HEK293 (cell line): Measurements from ENCODE around the gene BRAT1.

ENCODE experiments used
- CTCF ChIA-PET: fragments of 350-600 bp; formaldehyde crosslinking; extraction: SDS; loops from one replicate; lab custom pipeline; 2021; ENCODE audit warnings: antibody characterized with exemption; lab: Yijun Ruan, JAX
- POLR2A ChIA-PET: fragments of 300-600 bp; formaldehyde crosslinking; extraction: SDS; loops from one replicate; lab custom pipeline; 2020; ENCODE audit warnings: antibody characterized with exemption, inconsistent platforms; lab: Yijun Ruan, JAX
- H3K27ac ChIP-seq: fragments of 200-500 bp; sonication (Bioruptor generic); 2 replicates; pipeline ENCODE4 v1.5.1; 2014; ENCODE audit warnings: low read depth, low read length, control low read depth, inconsistent platforms; ENCODE audit errors: extremely low read depth
- H3K36me3 ChIP-seq, 2 experiments: fragments of 200-500 bp in 1 of 2; sonication (Bioruptor generic) in 1 of 2; 1 replicate in 1 of 2; 2 replicates in 1 of 2; pipeline ENCODE4 v1.5.1; 2014 to 2017; ENCODE audit warnings: inconsistent platforms in 2 of 2, low read length in 2 of 2; ENCODE audit not compliant: control insufficient read depth in 2 of 2, insufficient read depth in 1 of 2
- H3K4me1 ChIP-seq: fragments of 200-500 bp; sonication (Bioruptor generic); 2 replicates; pipeline ENCODE4 v1.5.1; 2014; ENCODE audit warnings: mild to moderate bottlenecking, low read length, inconsistent platforms; ENCODE audit not compliant: control insufficient read depth, insufficient read depth
- H3K4me3 ChIP-seq: 2 replicates; pipeline ENCODE4 v1.5.1; 2011; ENCODE audit warnings: low read depth, mild to moderate bottlenecking, control low read depth, low read length, moderate library complexity
- H3K9me3 ChIP-seq: fragments of 200-500 bp; sonication (Bioruptor generic); 2 replicates; pipeline ENCODE4 v1.5.1; 2014; ENCODE audit warnings: low read depth, low read length, inconsistent platforms; ENCODE audit not compliant: control insufficient read depth, insufficient read depth
- GLI2 ChIP-seq: fragments of 450-650 bp; formaldehyde crosslinking; IDR thresholded peaks from 2 replicates; pipeline ENCODE4; 2017; ENCODE audit warnings: missing biosample characterization, missing genetic modification characterization, low read depth, borderline replicate concordance
- GLIS1 ChIP-seq: fragments of 450-650 bp; formaldehyde crosslinking; IDR thresholded peaks from 2 replicates; pipeline ENCODE4 v1.5.1; 2016; ENCODE audit warnings: missing biosample characterization, missing genetic modification characterization
- GLIS2 ChIP-seq: fragments of 450-650 bp; formaldehyde crosslinking; IDR thresholded peaks from 2 replicates; pipeline ENCODE4 v1.5.1; 2016; ENCODE audit warnings: missing biosample characterization, missing genetic modification characterization
- HOXC10 ChIP-seq: sonication (generic); formaldehyde crosslinking; IDR thresholded peaks from 2 replicates; pipeline ENCODE4 v1.8.1; 2023; ENCODE audit warnings: mild to moderate bottlenecking, missing genetic modification reagents
- MEIS1 ChIP-seq: sonication (generic); formaldehyde crosslinking; IDR thresholded peaks from 2 replicates; pipeline ENCODE4 v1.8.1; 2022; ENCODE audit warnings: missing genetic modification reagents, mild to moderate bottlenecking, borderline replicate concordance
- PRDM1 ChIP-seq: fragments of 450-650 bp; formaldehyde crosslinking; IDR thresholded peaks from 2 replicates; pipeline ENCODE4; 2016; ENCODE audit warnings: missing biosample characterization, missing genetic modification characterization
- YY1 ChIP-seq: fragments of 450-650 bp; formaldehyde crosslinking; IDR thresholded peaks from 2 replicates; pipeline ENCODE4 v1.5.1; 2018; ENCODE audit warnings: missing biosample characterization, missing genetic modification characterization
- ZBTB1 ChIP-seq: fragments of 450-650 bp; formaldehyde crosslinking; IDR thresholded peaks from 2 replicates; pipeline ENCODE4 v1.5.1; 2016; ENCODE audit warnings: missing biosample characterization, missing genetic modification characterization
- ZEB2 ChIP-seq: fragments of 450-650 bp; formaldehyde crosslinking; IDR thresholded peaks from 2 replicates; pipeline ENCODE4 v1.5.1; 2016; ENCODE audit warnings: missing biosample characterization, missing genetic modification characterization
- ZFP37 ChIP-seq: fragments of 450-650 bp; formaldehyde crosslinking; IDR thresholded peaks from 2 replicates; pipeline ENCODE4 v1.5.1; 2016; ENCODE audit warnings: missing biosample characterization, missing genetic modification characterization
- ZIC2 ChIP-seq: fragments of 450-650 bp; formaldehyde crosslinking; IDR thresholded peaks from 2 replicates; pipeline ENCODE4 v1.5.1; 2016; ENCODE audit warnings: missing biosample characterization, missing genetic modification characterization
- ZNF174 ChIP-seq: fragments of 450-650 bp; formaldehyde crosslinking; IDR thresholded peaks from 2 replicates; pipeline ENCODE4 v1.5.0; 2017; ENCODE audit warnings: missing biosample characterization, mild to moderate bottlenecking, missing genetic modification characterization
- ZNF350 ChIP-seq: fragments of 450-650 bp; formaldehyde crosslinking; IDR thresholded peaks from 2 replicates; pipeline ENCODE4 v1.5.0; 2017; ENCODE audit warnings: missing biosample characterization, mild to moderate bottlenecking, missing genetic modification characterization
- ZNF600 ChIP-seq: fragments of 450-650 bp; formaldehyde crosslinking; IDR thresholded peaks from 2 replicates; pipeline ENCODE4 v1.5.1; 2016; ENCODE audit warnings: missing biosample characterization, missing genetic modification characterization
- ZNF792 ChIP-seq: fragments of 450-650 bp; formaldehyde crosslinking; IDR thresholded peaks from 2 replicates; pipeline ENCODE4 v1.5.1; 2016; ENCODE audit warnings: missing biosample characterization, missing genetic modification characterization
- ZNF837 ChIP-seq: fragments of 450-650 bp; formaldehyde crosslinking; IDR thresholded peaks from 2 replicates; pipeline ENCODE4 v1.5.1; 2016; ENCODE audit warnings: missing biosample characterization, missing genetic modification characterization
- TF ChIP-seq, protein P1 (sequence below): sonication (generic); formaldehyde crosslinking; IDR thresholded peaks from 2 replicates; pipeline ENCODE4 v1.8.1; 2022; ENCODE audit warnings: mild to moderate bottlenecking, moderate library complexity, missing genetic modification reagents
- TF ChIP-seq, protein P2 (sequence below): fragments of 450-650 bp; formaldehyde crosslinking; IDR thresholded peaks from 2 replicates; pipeline ENCODE4 v1.5.1; 2016; ENCODE audit warnings: missing biosample characterization, missing genetic modification characterization
- TF ChIP-seq, protein P3 (sequence below): fragments of 450-650 bp; formaldehyde crosslinking; IDR thresholded peaks from 2 replicates; pipeline ENCODE4 v1.5.1; 2016; ENCODE audit warnings: missing biosample characterization, missing genetic modification characterization
- TF ChIP-seq, protein P4 (sequence below): fragments of 450-650 bp; formaldehyde crosslinking; conservative IDR thresholded peaks from 2 replicates; pipeline ENCODE4 v1.5.1; 2016; ENCODE audit warnings: low read depth, missing biosample characterization, missing genetic modification characterization
- TF ChIP-seq, protein P5 (sequence below): fragments of 450-650 bp; formaldehyde crosslinking; conservative IDR thresholded peaks from 2 replicates; pipeline ENCODE4 v1.5.1; 2016; ENCODE audit warnings: low read depth, missing biosample characterization, missing genetic modification characterization

BRAT1 gene

DNA sequence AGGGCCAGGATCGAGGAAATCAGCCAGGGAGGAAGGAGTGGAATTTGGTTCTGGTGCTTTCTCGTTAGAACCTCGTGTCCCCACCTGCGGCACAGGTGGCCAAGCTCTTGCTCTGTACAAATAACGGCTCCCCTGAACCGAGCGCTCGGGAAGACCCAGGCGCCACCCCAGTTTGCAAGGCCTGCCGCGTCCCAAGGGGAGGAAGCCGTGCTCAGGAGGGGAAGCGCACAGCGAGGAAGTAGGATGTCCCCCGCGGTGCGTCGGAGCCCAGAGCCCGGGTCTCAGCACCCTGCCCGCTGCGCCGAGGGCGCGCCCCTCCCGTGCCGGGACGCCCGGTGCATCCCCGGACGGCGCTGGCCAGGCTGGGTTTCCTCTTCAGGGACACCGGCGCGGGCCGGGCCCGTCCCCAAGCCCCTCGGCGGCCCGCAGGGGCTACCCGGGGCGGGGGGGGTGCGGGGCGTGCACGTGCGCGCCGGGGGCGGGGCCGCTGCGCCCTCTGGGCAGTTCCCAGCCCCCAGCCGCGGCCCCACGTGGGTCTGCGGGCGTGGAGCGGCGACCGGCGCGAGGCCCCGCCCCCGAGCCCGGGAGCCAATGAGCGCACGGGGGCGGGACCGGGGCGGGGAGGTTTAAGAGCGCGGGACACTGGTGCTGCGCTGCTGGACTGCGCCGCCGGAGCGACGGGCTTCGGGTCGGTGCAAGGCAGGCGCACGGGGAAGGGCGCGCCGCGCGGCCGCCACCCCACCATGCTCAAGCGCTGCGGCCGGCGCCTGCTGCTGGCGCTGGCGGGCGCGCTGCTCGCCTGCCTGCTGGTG, 36.0 kb downstream of the BRAT1 start, which contains the start of gene LFNG:
Gene LFNG (plus strand): TSS at position 656 of the 812 bp plus-strand sequence. CDS start 88 bp downstream, at position 744.
- no peaks in the 10 kb centered on the region for H3K9me3 ChIP-seq
- peak within 1 kb of the TSS; percentile 39 for H3K4me3 ChIP-seq
- no peaks in the 10 kb centered on the region for H3K36me3 ChIP-seq
- CTCF ChIA-PET: interaction anchor here (0.6 kb wide), 1 partner anchor 150 kb away, joined by 3 read pairs; no protein-coding TSS in a partner anchor
- peaks cover 8% of the 10 kb centered on the region for H3K4me1 ChIP-seq
- no peak within 1 kb of the TSS for H3K27ac ChIP-seq
- POLR2A ChIA-PET: interaction anchor here (1.0 to 1.1 kb wide), 2 partner anchors 10 to 26 kb away, joined by 3 read pairs; no protein-coding TSS in a partner anchor
- TF ChIP-seq GLIS1 (tag by site-specific recombination) (peak; percentile 68), ZNF350 (tag by site-specific recombination) (no peak), PRDM1 (tag by site-specific recombination) (no peak), ZNF792 (no peak), ZBTB1 (tag by site-specific recombination) (no peak), HOXC10 (CRISPR knock-in tag) (no peak), ZFP37 (tag by site-specific recombination) (no peak), GLIS2 (tag by site-specific recombination) (peak; percentile 18; the same call in 1 of the 2 replicates), ZNF174 (tag by site-specific recombination) (no peak), ZNF837 (tag by site-specific recombination) (no peak), ZNF600 (tag by site-specific recombination) (no peak), MEIS1 (CRISPR knock-in tag) (no peak), ZIC2 (tag by site-specific recombination) (peak; percentile 78), YY1 (tag by site-specific recombination) (no peak), ZEB2 (tag by site-specific recombination) (peak; percentile 28; the same call in 1 of the 2 replicates), GLI2 (tag by site-specific recombination) (no peak)
- TF ChIP-seq, protein P1, sequence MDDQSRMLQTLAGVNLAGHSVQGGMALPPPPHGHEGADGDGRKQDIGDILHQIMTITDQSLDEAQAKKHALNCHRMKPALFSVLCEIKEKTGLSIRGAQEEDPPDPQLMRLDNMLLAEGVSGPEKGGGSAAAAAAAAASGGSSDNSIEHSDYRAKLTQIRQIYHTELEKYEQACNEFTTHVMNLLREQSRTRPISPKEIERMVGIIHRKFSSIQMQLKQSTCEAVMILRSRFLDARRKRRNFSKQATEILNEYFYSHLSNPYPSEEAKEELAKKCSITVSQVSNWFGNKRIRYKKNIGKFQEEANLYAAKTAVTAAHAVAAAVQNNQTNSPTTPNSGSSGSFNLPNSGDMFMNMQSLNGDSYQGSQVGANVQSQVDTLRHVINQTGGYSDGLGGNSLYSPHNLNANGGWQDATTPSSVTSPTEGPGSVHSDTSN (CRISPR knock-in tag): no peak
- TF ChIP-seq, protein P2, sequence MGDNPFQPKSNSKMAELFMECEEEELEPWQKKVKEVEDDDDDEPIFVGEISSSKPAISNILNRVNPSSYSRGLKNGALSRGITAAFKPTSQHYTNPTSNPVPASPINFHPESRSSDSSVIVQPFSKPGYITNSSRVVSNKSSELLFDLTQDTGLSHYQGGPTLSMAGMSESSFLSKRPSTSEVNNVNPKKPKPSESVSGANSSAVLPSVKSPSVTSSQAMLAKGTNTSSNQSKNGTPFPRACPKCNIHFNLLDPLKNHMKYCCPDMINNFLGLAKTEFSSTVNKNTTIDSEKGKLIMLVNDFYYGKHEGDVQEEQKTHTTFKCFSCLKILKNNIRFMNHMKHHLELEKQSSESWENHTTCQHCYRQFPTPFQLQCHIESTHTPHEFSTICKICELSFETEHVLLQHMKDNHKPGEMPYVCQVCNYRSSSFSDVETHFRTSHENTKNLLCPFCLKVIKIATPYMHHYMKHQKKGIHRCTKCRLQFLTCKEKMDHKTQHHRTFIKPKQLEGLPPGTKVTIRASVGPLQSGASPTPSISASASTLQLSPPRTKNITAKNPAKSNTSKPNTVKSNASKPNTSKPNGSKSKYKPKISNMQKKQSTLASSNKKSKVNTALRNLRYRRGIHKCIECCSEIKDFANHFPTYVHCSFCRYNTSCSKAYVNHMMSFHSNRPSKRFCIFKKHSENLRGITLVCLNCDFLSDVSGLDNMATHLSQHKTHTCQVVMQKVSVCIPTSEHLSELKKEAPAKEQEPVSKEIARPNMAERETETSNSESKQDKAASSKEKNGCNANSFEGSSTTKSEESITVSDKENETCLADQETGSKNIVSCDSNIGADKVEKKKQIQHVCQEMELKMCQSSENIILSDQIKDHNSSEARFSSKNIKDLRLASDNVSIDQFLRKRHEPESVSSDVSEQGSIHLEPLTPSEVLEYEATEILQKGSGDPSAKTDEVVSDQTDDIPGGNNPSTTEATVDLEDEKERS (tag by site-specific recombination): no peak
- TF ChIP-seq, protein P3, sequence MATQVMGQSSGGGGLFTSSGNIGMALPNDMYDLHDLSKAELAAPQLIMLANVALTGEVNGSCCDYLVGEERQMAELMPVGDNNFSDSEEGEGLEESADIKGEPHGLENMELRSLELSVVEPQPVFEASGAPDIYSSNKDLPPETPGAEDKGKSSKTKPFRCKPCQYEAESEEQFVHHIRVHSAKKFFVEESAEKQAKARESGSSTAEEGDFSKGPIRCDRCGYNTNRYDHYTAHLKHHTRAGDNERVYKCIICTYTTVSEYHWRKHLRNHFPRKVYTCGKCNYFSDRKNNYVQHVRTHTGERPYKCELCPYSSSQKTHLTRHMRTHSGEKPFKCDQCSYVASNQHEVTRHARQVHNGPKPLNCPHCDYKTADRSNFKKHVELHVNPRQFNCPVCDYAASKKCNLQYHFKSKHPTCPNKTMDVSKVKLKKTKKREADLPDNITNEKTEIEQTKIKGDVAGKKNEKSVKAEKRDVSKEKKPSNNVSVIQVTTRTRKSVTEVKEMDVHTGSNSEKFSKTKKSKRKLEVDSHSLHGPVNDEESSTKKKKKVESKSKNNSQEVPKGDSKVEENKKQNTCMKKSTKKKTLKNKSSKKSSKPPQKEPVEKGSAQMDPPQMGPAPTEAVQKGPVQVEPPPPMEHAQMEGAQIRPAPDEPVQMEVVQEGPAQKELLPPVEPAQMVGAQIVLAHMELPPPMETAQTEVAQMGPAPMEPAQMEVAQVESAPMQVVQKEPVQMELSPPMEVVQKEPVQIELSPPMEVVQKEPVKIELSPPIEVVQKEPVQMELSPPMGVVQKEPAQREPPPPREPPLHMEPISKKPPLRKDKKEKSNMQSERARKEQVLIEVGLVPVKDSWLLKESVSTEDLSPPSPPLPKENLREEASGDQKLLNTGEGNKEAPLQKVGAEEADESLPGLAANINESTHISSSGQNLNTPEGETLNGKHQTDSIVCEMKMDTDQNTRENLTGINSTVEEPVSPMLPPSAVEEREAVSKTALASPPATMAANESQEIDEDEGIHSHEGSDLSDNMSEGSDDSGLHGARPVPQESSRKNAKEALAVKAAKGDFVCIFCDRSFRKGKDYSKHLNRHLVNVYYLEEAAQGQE (tag by site-specific recombination): no peak
- TF ChIP-seq, protein P4, sequence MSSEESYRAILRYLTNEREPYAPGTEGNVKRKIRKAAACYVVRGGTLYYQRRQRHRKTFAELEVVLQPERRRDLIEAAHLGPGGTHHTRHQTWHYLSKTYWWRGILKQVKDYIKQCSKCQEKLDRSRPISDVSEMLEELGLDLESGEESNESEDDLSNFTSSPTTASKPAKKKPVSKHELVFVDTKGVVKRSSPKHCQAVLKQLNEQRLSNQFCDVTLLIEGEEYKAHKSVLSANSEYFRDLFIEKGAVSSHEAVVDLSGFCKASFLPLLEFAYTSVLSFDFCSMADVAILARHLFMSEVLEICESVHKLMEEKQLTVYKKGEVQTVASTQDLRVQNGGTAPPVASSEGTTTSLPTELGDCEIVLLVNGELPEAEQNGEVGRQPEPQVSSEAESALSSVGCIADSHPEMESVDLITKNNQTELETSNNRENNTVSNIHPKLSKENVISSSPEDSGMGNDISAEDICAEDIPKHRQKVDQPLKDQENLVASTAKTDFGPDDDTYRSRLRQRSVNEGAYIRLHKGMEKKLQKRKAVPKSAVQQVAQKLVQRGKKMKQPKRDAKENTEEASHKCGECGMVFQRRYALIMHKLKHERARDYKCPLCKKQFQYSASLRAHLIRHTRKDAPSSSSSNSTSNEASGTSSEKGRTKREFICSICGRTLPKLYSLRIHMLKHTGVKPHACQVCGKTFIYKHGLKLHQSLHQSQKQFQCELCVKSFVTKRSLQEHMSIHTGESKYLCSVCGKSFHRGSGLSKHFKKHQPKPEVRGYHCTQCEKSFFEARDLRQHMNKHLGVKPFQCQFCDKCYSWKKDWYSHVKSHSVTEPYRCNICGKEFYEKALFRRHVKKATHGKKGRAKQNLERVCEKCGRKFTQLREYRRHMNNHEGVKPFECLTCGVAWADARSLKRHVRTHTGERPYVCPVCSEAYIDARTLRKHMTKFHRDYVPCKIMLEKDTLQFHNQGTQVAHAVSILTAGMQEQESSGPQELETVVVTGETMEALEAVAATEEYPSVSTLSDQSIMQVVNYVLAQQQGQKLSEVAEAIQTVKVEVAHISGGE (tag by site-specific recombination): peak; percentile 29; the same call in 1 of the 2 replicates
- TF ChIP-seq, protein P5, sequence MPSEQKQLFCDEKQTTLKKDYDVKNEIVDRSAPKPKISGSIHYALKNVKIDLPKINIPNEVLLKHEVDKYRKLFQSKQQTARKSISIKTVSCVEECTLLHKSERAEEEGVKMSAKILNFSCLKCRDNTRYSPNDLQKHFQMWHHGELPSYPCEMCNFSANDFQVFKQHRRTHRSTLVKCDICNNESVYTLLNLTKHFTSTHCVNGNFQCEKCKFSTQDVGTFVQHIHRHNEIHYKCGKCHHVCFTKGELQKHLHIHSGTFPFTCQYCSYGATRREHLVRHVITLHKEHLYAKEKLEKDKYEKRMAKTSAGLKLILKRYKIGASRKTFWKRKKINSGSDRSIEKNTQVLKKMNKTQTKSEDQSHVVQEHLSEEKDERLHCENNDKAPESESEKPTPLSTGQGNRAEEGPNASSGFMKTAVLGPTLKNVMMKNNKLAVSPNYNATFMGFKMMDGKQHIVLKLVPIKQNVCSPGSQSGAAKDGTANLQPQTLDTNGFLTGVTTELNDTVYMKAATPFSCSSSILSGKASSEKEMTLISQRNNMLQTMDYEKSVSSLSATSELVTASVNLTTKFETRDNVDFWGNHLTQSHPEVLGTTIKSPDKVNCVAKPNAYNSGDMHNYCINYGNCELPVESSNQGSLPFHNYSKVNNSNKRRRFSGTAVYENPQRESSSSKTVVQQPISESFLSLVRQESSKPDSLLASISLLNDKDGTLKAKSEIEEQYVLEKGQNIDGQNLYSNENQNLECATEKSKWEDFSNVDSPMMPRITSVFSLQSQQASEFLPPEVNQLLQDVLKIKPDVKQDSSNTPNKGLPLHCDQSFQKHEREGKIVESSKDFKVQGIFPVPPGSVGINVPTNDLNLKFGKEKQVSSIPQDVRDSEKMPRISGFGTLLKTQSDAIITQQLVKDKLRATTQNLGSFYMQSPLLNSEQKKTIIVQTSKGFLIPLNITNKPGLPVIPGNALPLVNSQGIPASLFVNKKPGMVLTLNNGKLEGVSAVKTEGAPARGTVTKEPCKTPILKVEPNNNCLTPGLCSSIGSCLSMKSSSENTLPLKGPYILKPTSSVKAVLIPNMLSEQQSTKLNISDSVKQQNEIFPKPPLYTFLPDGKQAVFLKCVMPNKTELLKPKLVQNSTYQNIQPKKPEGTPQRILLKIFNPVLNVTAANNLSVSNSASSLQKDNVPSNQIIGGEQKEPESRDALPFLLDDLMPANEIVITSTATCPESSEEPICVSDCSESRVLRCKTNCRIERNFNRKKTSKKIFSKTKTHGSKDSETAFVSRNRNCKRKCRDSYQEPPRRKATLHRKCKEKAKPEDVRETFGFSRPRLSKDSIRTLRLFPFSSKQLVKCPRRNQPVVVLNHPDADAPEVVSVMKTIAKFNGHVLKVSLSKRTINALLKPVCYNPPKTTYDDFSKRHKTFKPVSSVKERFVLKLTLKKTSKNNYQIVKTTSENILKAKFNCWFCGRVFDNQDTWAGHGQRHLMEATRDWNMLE (tag by site-specific recombination): no peak
